ENCODE results near the gene IGF1R. TPM values are rescaled to one million over a fixed set of nuclear protein-coding genes. Genes with fewer than 3 reads are reported as not detected.
"Not testable (repeated sequence)": the region's sequence is repeated elsewhere in the genome, so short reads cannot be mapped to it uniquely, and the experiment has no call there.

IGF1R gene
- total RNA-seq, 2 experiments from 2014 or later = 26.3 to 43.7 TPM

- H3K9me3 Mint-ChIP-seq (ENCODE audit: low read depth) = peaks cover 9% of the 10 kb centered on the region
- H3K27ac Mint-ChIP-seq = no peak overlapping the region
- ChIA-PET CTCF (interaction anchor here (0.7 kb wide), 1 partner anchor 44 kb away, joined by 4 read pairs; no protein-coding TSS in a partner anchor), POLR2A (no interaction called here)
- peaks cover 3% of the 10 kb centered on the region for H3K27me3 Mint-ChIP-seq
- H3K4me3 Mint-ChIP-seq = no peak overlapping the region
- DNase-seq (no peak), ATAC-seq (no peak)
- intact Hi-C loops (cut with DNase I, micrococcal nuclease) = no loop called here
- peaks cover 3% of the 10 kb centered on the region for H3K36me3 Mint-ChIP-seq (ENCODE audit: low read depth)
- no peaks in the 10 kb centered on the region for H3K4me1 Mint-ChIP-seq
These were observed 335.0 kb downstream of the IGF1R start for GRCh38 chr15:98983334-98983733.

DNA sequence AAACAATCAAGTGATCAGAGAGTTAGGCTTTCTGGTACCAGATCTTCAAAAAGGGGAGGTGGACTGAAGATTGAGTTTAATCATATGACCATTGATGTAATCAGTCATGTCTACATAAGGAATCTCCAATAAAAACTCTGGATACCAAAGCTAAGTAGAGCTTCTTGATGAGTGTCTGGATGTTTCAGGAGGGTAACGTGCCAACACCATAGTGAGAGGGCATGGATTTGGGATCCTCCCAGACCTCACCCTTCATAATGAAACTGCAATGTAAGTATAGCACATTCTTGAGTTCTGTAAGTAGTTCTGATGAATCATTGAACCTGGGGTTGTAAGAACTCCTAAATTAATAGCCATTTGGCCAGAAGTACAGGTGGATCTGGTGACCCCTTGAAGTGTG is 337.9 kb downstream of the IGF1R start:
- Mint-ChIP-seq H3K4me3 (no peak overlapping the region), H3K9me3 (ENCODE audit: low read depth) (peaks cover 11% of the 10 kb centered on the region), H3K27ac (no peak overlapping the region), H3K4me1 (no peaks in the 10 kb centered on the region), H3K36me3 (ENCODE audit: low read depth) (peaks cover 3% of the 10 kb centered on the region), H3K27me3 (peaks cover 6% of the 10 kb centered on the region)
- DNase-seq (no peak), ATAC-seq (no peak)
- ChIA-PET CTCF (interaction anchor here (0.6 to 1.3 kb wide), 2 partner anchors 73 to 332 kb away, joined by 3 to 4 read pairs; no protein-coding TSS in a partner anchor), POLR2A (no interaction called here)
- intact Hi-C loops (cut with DNase I, micrococcal nuclease) = no loop called here

DNA sequence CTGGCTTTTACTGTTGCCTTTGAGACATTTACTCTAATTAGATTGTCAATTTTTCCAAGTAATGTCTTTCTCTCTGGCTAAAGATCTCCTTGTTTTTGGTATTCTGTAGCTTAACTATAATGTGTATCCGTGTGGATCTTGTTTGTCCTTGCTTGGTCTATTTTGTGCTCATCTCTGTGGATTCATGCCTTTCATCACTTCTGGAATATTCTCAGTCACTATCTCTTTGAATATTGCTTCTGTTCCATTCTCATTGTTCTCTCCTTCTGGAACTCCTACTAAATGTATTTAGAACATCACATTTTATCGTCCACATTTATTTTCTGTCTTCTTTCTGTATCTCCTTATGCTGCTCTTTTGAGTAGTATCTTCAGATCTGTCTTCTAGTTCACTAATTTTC is 346.6 kb downstream of the IGF1R start:
- DNase-seq = no peak
- Mint-ChIP-seq H3K4me3 (no peak overlapping the region), H3K27me3 (no peaks in the 10 kb centered on the region), H3K36me3 (ENCODE audit: low read depth) (no peaks in the 10 kb centered on the region), H3K27ac (no peak overlapping the region), H3K9me3 (ENCODE audit: low read depth) (peaks cover 5% of the 10 kb centered on the region), H3K4me1 (no peaks in the 10 kb centered on the region)
- POLR2A ChIA-PET = no interaction called here
- CTCF ChIA-PET = interaction anchor here (0.7 kb wide), 2 partner anchors 112 to 264 kb away, joined by 3 to 4 read pairs; no protein-coding TSS in a partner anchor
- no peak for ATAC-seq
- intact Hi-C loops (cut with DNase I, micrococcal nuclease) = no loop called here

GRCh38 chr15:98996169-98996568 is 347.8 kb downstream of the IGF1R start:
- peaks cover 2% of the 10 kb centered on the region for H3K4me1 Mint-ChIP-seq
- ATAC-seq = no peak
- peaks cover 5% of the 10 kb centered on the region for H3K9me3 Mint-ChIP-seq (ENCODE audit: low read depth)
- H3K27ac Mint-ChIP-seq = no peak overlapping the region
- POLR2A ChIA-PET = no interaction called here
- H3K27me3 Mint-ChIP-seq = no peaks in the 10 kb centered on the region
- no peak for DNase-seq
- no peaks in the 10 kb centered on the region for H3K36me3 Mint-ChIP-seq (ENCODE audit: low read depth)
- CTCF ChIA-PET = no interaction called here
- intact Hi-C loops (cut with DNase I, micrococcal nuclease) = no loop called here
- H3K4me3 Mint-ChIP-seq = no peak overlapping the region

DNA sequence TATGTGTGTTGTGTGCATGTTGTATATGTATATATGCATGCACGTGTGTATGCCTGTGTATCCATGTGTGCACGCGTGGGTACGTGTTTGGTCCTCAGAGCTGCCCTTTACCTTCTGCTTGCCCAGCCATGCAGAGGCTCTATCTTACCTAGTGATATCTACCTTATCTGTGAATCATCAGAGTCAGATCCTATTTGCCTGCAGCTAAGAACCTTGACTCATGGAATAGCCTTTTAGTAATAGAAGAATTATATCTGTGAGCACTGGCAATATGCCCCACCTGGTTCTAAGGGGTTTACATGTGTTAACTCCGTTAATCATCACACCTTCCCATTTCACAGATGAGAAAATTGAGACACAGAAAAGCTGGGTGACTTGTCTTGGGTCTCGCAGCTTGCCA is 348.3 kb downstream of the IGF1R start:
- ChIA-PET POLR2A (no interaction called here), CTCF (no interaction called here)
- no peak overlapping the region for H3K27ac Mint-ChIP-seq
- peaks cover 5% of the 10 kb centered on the region for H3K9me3 Mint-ChIP-seq (ENCODE audit: low read depth)
- H3K27me3 Mint-ChIP-seq = no peaks in the 10 kb centered on the region
- peaks cover 2% of the 10 kb centered on the region for H3K4me1 Mint-ChIP-seq
- intact Hi-C loops (cut with DNase I, micrococcal nuclease) = no loop called here
- no peak overlapping the region for H3K4me3 Mint-ChIP-seq
- ATAC-seq (no peak), DNase-seq (no peak)
- H3K36me3 Mint-ChIP-seq (ENCODE audit: low read depth) = no peaks in the 10 kb centered on the region

- intact Hi-C loops (cut with DNase I, micrococcal nuclease) = no loop called here
- Mint-ChIP-seq H3K27me3 (no peaks in the 10 kb centered on the region), H3K27ac (no peak overlapping the region), H3K4me1 (peaks cover 2% of the 10 kb centered on the region), H3K4me3 (no peak overlapping the region), H3K9me3 (ENCODE audit: low read depth) (peaks cover 5% of the 10 kb centered on the region), H3K36me3 (ENCODE audit: low read depth) (no peaks in the 10 kb centered on the region)
- DNase-seq (no peak), ATAC-seq (no peak)
- ChIA-PET POLR2A (no interaction called here), CTCF (no interaction called here)
These were observed 349.0 kb downstream of the IGF1R start for GRCh38 chr15:98997312-98997711.

GRCh38 chr15:98997755-98998154 is 349.4 kb downstream of the IGF1R start:
- H3K27me3 Mint-ChIP-seq = no peaks in the 10 kb centered on the region
- CTCF ChIA-PET = no interaction called here
- H3K36me3 Mint-ChIP-seq (ENCODE audit: low read depth) = no peaks in the 10 kb centered on the region
- intact Hi-C loops (cut with DNase I, micrococcal nuclease) = no loop called here
- DNase-seq (no peak), ATAC-seq (no peak)
- H3K4me1 Mint-ChIP-seq = peaks cover 2% of the 10 kb centered on the region
- POLR2A ChIA-PET = no interaction called here
- no peak overlapping the region for H3K4me3 Mint-ChIP-seq
- H3K27ac Mint-ChIP-seq = no peak overlapping the region
- H3K9me3 Mint-ChIP-seq (ENCODE audit: low read depth) = peaks cover 5% of the 10 kb centered on the region

- Mint-ChIP-seq H3K9me3 (ENCODE audit: low read depth) (peaks cover 5% of the 10 kb centered on the region), H3K27ac (no peak overlapping the region), H3K36me3 (ENCODE audit: low read depth) (no peaks in the 10 kb centered on the region), H3K4me1 (peaks cover 2% of the 10 kb centered on the region), H3K27me3 (no peaks in the 10 kb centered on the region), H3K4me3 (no peak overlapping the region)
- POLR2A ChIA-PET = no interaction called here
- no peak for DNase-seq
- ATAC-seq = no peak
- intact Hi-C loops (cut with DNase I, micrococcal nuclease) = no loop called here
- CTCF ChIA-PET = no interaction called here
These were observed 349.9 kb downstream of the IGF1R start for GRCh38 chr15:98998279-98998678.

DNA sequence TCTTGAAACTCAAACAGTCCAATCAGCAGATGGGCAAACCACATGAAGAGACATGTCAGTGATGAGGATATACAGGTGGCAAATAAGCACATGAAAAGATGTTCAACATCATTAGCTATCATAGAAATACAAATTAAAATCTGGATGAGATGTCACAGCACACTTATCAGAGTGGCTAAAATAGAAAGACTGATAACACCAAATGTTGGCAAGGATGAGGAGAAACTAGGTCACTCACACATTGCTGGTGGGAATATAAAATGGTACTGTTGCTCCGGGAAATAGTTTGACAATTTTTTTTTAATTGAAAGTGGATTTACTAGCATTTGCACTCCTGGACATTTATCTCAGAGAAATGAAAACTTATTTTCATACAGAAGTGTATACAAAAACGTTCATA is 350.9 kb downstream of the IGF1R start:
- no peak for DNase-seq
- no peak overlapping the region for H3K27ac Mint-ChIP-seq
- peaks cover 4% of the 10 kb centered on the region for H3K4me1 Mint-ChIP-seq
- CTCF ChIA-PET = interaction anchor here (1.0 kb wide), 1 partner anchor 78 kb away, joined by 3 read pairs; no protein-coding TSS in a partner anchor
- no peak for ATAC-seq
- H3K36me3 Mint-ChIP-seq (ENCODE audit: low read depth) = no peaks in the 10 kb centered on the region
- H3K27me3 Mint-ChIP-seq = no peaks in the 10 kb centered on the region
- H3K9me3 Mint-ChIP-seq (ENCODE audit: low read depth) = peaks cover 5% of the 10 kb centered on the region
- intact Hi-C loops (cut with DNase I, micrococcal nuclease) = no loop called here
- POLR2A ChIA-PET = no interaction called here
- no peak overlapping the region for H3K4me3 Mint-ChIP-seq

DNA sequence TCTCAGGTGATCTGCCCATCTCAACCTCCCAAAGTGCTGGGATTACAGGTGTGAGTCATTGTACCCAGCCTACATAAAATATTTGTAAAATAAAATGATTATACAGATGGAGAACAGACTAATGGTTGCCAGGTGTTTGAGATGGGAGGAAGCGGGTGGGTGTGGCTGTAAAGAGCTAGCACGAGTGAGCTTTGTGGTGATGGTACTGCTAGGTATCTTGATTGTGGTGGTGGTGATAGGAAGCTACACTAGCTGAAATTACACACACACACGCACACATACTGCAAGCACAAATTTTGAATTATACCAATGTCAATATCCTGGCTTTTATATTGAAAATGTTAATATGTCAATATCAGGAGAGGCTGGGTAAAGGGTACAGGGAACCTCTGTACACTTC is 353.9 kb downstream of the IGF1R start:
- no peaks in the 10 kb centered on the region for H3K36me3 Mint-ChIP-seq (ENCODE audit: low read depth)
- intact Hi-C loops (cut with DNase I, micrococcal nuclease) = loop anchor here (5.0 kb wide), 1 partner anchor 895 kb away; no protein-coding TSS in a partner anchor
- H3K27ac Mint-ChIP-seq = no peak overlapping the region
- ChIA-PET CTCF (no interaction called here), POLR2A (no interaction called here)
- no peaks in the 10 kb centered on the region for H3K27me3 Mint-ChIP-seq
- DNase-seq (no peak), ATAC-seq (no peak)
- no peak overlapping the region for H3K4me3 Mint-ChIP-seq
- H3K4me1 Mint-ChIP-seq = peaks cover 4% of the 10 kb centered on the region
- no peaks in the 10 kb centered on the region for H3K9me3 Mint-ChIP-seq (ENCODE audit: low read depth)

DNA sequence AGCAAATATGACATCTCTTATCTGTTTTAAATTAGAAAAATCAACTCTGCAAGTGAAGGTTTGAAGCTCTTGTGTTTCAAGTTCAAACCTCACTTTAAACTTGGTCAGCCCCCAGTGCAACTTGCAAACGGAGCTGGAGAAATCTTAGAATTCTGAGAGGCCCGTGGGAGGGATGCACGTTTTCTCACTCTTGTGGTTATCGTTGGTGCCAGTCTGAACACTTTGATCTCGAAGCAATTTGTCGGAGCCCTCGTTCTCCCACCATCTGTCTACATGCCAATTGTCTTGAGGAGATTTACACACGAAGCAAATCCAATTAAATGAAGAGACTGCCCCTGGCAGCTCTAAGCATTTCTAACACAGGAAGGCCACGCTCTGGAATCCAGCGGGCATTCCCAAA is 355.0 kb downstream of the IGF1R start:
- CTCF ChIA-PET = interaction anchor here (0.6 kb wide), 2 partner anchors 58 to 107 kb away, joined by 3 read pairs; no protein-coding TSS in a partner anchor
- H3K27ac Mint-ChIP-seq; H3K4me1 Mint-ChIP-seq; H3K36me3 Mint-ChIP-seq (ENCODE audit: low read depth); ATAC-seq; H3K9me3 Mint-ChIP-seq (ENCODE audit: low read depth); H3K27me3 Mint-ChIP-seq; DNase-seq; H3K4me3 Mint-ChIP-seq; POLR2A ChIA-PET: not testable (repeated sequence)
- intact Hi-C loops (cut with DNase I, micrococcal nuclease) = loop anchor here (5.0 kb wide), 1 partner anchor 896 kb away; no protein-coding TSS in a partner anchor

DNA sequence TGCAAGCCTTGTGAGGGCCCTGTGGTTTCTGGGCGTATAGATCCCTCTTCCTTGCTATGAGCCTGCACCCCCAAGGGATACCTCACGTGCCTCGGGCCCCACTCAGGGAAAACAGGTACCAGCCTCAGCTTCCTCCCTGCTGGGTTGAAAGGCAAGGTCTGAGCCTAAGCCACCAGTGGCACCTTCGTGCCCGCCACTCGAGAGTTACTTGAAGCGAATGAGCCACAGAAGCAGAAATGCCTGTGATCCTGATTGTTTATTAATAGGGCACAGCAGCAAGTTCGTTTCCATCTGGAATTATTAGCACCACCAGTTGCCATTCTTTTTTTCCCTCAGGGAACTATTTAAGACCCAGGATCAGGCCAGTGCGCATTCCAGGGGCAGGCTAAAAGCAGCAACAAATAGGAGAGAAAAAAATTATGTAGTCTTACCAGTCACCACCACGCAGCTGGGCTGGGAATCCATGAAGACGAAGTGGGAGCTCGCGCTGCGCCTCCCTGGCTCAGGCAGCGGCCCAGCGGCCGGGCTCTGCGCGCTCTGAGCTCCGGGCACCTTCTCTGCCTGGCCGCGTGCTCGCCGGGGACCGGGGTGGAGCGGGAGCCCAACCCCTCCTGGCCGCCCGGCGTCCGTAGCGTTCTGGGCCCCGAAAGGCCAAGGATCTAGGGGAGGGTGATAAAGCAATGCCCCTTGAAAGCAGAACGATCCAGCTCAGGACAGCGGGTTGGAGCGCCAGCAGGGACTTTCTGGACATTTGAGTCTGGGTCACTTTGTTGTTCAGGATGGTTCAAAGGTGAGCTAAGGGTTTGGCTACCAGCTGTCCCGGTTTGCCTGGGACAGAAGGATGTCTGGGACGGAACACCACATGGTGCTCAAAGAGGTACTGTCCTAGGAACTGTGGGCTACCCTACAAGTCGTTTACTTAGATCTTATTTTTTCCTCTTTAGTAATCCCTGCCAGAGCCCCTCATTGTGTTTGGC is 356.9 kb downstream of the IGF1R start:
- H3K36me3 Mint-ChIP-seq (ENCODE audit: low read depth); ATAC-seq; CTCF ChIA-PET; DNase-seq; H3K27ac Mint-ChIP-seq; H3K4me1 Mint-ChIP-seq; H3K4me3 Mint-ChIP-seq; H3K9me3 Mint-ChIP-seq (ENCODE audit: low read depth); H3K27me3 Mint-ChIP-seq: not testable (repeated sequence)
- POLR2A ChIA-PET = interaction anchor here (0.7 kb wide), 1 partner anchor 43 kb away, joined by 3 read pairs; no protein-coding TSS in a partner anchor
- intact Hi-C loops (cut with DNase I, micrococcal nuclease) = loop anchor here (5.0 kb wide), 1 partner anchor 898 kb away; no protein-coding TSS in a partner anchor

Data from activated CD4-positive, alpha-beta T cell treated with anti-CD3 and anti-CD28 coated beads for 36 hours (primary cell).